Measurements from ENCODE around the gene STAC3.

The STAC3 gene

DNA sequence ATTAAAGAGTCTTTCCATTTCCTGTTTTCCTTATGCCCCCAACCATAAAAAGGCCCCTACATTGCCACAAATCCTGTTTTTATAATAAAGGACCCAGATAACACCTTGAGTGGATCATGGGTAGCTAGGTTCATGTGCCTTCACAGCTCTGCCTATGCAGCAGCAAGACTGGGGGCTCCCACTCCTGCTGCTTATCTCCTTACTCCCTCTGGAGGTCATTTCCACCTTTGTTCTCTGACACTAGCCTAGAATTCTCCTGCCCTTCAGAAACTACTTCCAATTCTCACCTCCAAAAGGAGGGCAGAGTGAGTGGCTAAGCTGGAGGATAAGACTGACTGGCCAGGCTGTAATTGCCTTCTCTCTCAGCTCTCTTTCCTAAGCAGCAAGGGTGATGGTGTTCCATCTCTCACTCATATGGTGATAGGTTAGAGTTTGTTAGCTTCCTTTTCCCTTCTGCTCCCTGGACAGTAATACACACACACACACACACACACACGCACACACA is 20.0 kb upstream of the STAC3 start:
- TF ChIP-seq POLR2AphosphoS5 (IDR thresholded peaks at IDR 0.05; ENCODE audit: low read depth, low read length): no peak
- no peak for TF ChIP-seq TAF1 (IDR thresholded peaks at IDR 0.05; ENCODE audit: borderline replicate concordance, low read depth, low read length)
- TF ChIP-seq POLR2A (IDR thresholded peaks at IDR 0.05; ENCODE audit: low read depth, low read length): no peak
- FAIRE-seq: no peak
- DNase-seq (ENCODE audit: insufficient read length): no peak

DNA sequence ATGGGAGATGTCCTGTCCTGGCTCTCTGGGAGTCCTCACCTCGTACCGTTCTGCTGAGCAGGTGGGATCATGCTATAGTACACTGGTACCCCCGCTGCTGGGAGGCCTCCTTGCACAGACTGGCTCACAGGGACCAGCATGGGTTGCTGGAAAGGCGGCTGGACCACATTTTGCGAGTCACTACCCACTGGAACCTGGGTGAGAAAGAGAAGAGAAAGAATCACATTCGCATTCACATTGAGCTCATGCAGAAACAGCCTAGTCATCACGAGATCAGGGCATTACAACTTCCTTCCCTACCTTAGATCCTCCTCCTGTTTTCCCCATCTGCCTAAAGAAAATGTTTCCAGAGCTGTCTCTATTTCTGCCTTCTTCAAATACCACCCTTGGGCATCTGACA is 17.3 kb upstream of the STAC3 start:
- DNase-seq (ENCODE audit: insufficient read length): no peak
- FAIRE-seq: no peak
- TF ChIP-seq POLR2AphosphoS5 (IDR thresholded peaks at IDR 0.05; ENCODE audit: low read depth, low read length): no peak
- no peak for TF ChIP-seq POLR2A (IDR thresholded peaks at IDR 0.05; ENCODE audit: low read depth, low read length)
- TF ChIP-seq TAF1 (IDR thresholded peaks at IDR 0.05; ENCODE audit: borderline replicate concordance, low read depth, low read length): no peak

DNA sequence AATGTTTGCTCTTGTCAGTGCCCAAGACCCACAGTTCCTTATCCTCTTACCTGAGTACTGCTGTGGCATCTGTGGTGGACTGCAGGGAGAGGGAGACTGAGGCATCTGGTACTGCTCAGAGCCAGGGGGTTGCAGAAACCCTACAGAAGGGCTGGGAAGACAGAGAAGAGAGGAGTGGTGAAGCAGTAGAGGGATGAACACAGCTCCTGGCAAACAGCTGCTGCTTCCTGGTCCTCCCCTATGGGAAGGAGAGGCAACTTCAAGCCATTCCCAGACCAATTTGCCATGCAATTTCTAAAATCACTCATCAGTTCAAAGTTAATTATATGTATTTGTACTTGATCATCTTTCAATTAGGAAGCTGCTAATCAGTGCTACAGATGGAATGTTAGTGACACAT is 15.7 kb upstream of the STAC3 start:
- FAIRE-seq (no peak), DNase-seq (ENCODE audit: insufficient read length) (no peak)
- TF ChIP-seq POLR2A (IDR thresholded peaks at IDR 0.05; ENCODE audit: low read depth, low read length) (no peak), POLR2AphosphoS5 (IDR thresholded peaks at IDR 0.05; ENCODE audit: low read depth, low read length) (no peak), TAF1 (IDR thresholded peaks at IDR 0.05; ENCODE audit: borderline replicate concordance, low read depth, low read length) (no peak)

DNA sequence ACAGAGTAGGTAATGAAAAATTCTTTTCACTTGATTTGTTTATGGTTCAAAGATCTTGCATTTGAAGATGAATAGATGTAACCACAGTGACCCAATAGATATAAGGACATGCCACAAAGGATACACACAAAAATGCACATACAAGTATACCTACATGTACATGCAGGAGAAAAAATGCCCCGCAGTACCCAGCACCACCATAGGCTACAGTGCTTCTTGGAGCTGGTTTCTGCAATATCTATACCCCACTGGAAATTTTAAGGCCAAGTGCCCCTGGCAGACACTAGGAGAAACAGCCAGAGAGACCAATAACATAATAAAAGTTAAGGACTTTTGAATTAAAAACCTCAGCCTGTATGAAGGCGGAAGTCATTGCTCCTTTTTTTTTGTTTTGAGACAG is 12.1 kb upstream of the STAC3 start:
- FAIRE-seq (no peak), DNase-seq (ENCODE audit: insufficient read length) (no peak)
- no peak for TF ChIP-seq TAF1 (IDR thresholded peaks at IDR 0.05; ENCODE audit: borderline replicate concordance, low read depth, low read length)
- no peak for TF ChIP-seq POLR2AphosphoS5 (IDR thresholded peaks at IDR 0.05; ENCODE audit: low read depth, low read length)
- TF ChIP-seq POLR2A (IDR thresholded peaks at IDR 0.05; ENCODE audit: low read depth, low read length): no peak

DNA sequence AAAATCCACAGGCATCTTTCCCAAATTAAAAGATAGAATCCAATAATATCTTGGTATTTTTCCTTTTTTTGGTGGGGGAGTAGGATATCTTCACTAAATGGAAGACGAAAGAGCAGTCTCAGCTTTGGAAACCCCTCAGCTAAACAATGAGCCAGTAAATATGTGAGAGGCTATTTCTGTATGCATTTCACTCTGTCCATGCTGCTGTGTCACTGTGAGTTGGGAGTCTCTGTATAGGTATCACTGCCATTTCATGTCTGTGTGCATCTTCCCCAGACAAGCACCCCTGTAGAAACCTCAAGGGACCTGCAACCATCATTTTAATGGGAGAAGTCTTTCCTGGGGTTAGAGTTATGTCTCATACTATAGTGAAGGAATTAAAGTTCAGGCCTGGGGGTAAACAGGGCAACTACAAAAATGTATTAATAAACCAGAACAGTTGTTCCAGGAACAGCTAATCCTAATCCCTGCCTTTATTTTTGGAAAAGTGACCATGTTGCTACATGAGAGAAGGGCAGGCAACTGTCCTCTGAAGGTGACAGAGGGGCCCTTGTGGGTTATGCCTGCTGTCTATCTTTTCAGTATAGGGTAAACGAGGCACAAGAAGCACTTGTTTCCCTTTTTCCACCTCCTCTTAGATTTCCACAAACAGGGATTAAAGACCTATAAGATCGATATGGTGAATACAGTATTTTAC is 11.3 kb upstream of the STAC3 start:
- TF ChIP-seq POLR2AphosphoS5 (IDR thresholded peaks at IDR 0.05; ENCODE audit: low read depth, low read length) (no peak), TAF1 (IDR thresholded peaks at IDR 0.05; ENCODE audit: borderline replicate concordance, low read depth, low read length) (no peak), POLR2A (IDR thresholded peaks at IDR 0.05; ENCODE audit: low read depth, low read length) (no peak)
- FAIRE-seq: no peak
- no peak for DNase-seq (ENCODE audit: insufficient read length)

DNA sequence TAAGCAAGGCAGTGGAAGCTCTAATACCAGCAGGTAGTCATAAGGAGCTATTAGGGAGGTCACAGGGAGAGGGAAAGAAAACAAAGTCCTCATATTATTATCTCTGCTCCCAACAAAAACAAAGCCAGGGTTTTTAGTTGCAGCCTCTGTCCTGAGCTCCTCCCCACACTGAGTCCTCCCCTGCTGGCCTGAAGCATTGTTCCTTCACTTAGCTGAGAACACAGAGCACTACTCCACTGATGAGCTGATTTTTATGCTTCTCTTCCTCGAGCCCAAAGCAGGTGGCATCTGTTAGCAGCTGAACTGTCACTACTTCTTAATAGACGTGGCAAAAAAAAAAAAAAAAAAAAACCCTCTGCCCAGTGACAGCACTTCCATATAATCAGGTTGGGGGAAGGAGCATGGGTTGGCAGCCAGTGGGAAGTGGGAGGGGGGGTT is 10.5 kb upstream of the STAC3 start:
- FAIRE-seq: no peak
- DNase-seq (ENCODE audit: insufficient read length): no peak

DNA sequence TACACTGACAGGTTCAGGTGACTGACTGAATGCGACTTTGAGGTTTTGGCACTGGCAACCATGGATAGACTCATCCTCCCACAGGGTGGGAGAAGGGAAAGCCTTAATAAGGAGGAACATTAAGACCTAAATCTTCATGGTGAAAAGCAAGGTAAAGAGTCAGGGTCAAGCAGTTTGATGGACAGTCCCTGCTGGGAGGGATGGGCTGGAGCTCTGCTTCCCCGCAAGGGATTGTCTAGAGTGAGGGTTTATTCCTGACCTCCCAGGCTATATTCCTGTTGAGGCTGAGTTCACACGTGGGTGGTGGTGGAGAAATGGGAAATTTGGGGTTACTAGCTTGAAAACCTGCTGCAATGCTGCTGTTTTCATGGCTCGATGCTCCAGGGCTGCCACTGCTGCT is 9.4 kb upstream of the STAC3 start:
- no peak for FAIRE-seq
- no peak for DNase-seq (ENCODE audit: insufficient read length)
- TF ChIP-seq POLR2AphosphoS5 (IDR thresholded peaks at IDR 0.05; ENCODE audit: low read depth, low read length) (no peak), TAF1 (IDR thresholded peaks at IDR 0.05; ENCODE audit: borderline replicate concordance, low read depth, low read length) (no peak), POLR2A (IDR thresholded peaks at IDR 0.05; ENCODE audit: low read depth, low read length) (no peak)

More for the DNA sequence above, 10.5 kb upstream of the STAC3 start:
- no peak for TF ChIP-seq POLR2A (IDR thresholded peaks at IDR 0.05; ENCODE audit: low read depth, low read length)
- TF ChIP-seq TAF1 (IDR thresholded peaks at IDR 0.05; ENCODE audit: borderline replicate concordance, low read depth, low read length): no peak
- no peak for TF ChIP-seq POLR2AphosphoS5 (IDR thresholded peaks at IDR 0.05; ENCODE audit: low read depth, low read length)

DNA sequence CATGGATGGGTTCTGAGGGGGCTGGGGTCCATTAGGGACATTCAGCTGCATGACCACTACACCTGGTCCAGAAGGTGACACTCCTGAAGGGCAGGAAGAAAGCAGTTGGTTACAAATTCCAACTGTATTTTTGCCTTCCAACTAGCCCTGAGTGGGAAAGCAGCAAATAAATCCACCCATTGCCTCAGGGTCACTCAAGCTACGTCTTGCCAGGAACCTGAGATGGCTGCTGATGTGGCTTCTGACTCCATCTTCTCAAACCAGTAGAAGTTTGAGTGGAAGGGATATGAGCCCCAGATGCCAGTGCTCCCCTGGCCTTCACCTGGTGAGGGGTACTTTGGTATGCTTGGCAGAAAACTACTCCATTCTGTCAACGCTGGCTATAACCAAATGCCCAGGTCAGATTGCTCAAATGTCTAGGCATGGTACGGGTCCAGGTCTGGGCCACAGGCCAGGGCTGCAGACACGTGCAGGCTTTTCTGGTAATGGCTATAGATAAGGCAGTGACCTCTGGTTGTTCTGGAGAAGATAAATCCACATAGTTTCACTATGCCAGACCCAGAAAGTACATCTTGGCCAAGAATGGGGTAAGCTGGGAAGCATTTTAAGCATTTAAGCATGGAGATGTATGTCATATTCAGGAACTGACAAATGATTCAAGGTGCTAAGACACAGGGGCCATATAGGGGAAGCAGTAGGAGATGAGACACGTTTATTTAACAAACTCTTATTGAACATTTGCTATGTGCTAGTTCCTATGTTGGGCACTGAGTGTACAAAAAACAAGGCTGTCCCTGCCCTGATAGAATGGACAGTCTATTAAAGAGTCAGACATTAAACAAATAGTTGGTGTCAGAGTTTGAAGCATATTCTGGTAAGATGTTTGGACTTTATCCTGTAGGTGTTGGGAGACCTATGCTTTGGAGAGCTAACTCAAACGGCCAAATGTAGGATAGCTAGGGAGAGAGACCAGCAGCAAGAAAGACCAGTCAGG is 8.3 kb upstream of the STAC3 start:
- DNase-seq (ENCODE audit: insufficient read length): no peak
- FAIRE-seq: no peak
- no peak for TF ChIP-seq TAF1 (IDR thresholded peaks at IDR 0.05; ENCODE audit: borderline replicate concordance, low read depth, low read length)
- TF ChIP-seq POLR2A (IDR thresholded peaks at IDR 0.05; ENCODE audit: low read depth, low read length): no peak
- no peak for TF ChIP-seq POLR2AphosphoS5 (IDR thresholded peaks at IDR 0.05; ENCODE audit: low read depth, low read length)

DNA sequence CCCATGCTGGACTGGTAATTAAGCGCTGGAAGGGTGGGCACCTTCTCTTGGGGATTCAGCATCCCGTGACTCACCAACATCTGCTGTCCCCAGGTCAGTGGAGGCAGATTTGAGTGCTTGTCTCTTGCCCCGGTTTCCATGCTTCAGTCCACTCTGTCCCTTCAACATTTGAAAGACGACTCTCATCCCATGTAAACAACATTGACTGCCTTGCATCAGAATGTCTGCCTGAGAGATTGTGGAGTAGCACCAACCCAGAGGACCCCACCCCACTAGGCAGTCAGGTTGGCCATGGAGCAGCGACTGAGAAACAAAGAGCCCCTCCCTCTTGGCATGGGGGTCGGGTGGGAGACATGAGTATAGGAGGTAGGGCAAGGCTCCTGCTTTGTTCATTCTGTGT is 4.9 kb upstream of the STAC3 start:
- no peak for DNase-seq (ENCODE audit: insufficient read length)
- no peak for FAIRE-seq
- no peak for TF ChIP-seq POLR2AphosphoS5 (IDR thresholded peaks at IDR 0.05; ENCODE audit: low read depth, low read length)
- TF ChIP-seq POLR2A (IDR thresholded peaks at IDR 0.05; ENCODE audit: low read depth, low read length): no peak
- TF ChIP-seq TAF1 (IDR thresholded peaks at IDR 0.05; ENCODE audit: borderline replicate concordance, low read depth, low read length): no peak

DNA sequence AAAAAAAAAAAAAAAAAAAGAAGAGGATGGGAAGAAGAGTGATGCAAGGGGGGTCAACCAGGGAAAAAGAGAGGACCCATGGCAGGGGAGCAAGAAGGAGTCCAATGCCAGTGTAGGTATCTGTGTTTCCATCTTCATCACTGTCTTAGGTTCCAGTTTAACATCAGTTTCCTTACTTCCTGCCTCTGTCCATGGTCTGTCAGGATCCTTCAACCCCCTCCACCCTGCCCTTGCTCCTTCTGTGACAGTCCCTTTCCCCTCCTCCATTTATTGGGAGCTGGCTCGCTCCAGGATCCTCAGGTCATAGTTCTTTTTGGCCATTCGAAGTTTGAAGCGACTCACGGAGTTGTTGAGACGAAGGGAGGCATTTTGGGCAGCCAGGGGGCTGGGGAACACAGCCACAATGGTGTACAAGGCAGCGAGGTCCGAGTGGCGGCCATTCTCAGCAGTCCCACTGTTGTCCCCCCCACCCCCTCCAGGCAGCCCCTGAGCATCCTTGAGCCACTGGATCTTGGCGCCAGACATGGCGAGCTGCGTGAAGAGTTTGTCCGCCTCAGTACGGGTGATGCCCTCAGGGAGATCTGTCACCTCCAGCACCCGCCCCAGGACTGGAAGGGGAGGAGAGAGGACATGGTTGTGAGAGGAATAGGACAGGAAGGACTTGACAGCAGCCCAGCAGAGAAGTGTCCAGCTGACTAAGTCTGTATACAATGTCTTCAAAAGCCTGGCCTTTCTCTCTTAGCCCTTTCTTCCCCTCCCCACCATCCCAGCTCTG is 3.7 kb upstream of the STAC3 start:
- TF ChIP-seq POLR2A (IDR thresholded peaks at IDR 0.05; ENCODE audit: low read depth, low read length) (no peak), TAF1 (IDR thresholded peaks at IDR 0.05; ENCODE audit: borderline replicate concordance, low read depth, low read length) (no peak), POLR2AphosphoS5 (IDR thresholded peaks at IDR 0.05; ENCODE audit: low read depth, low read length) (no peak)
- DNase-seq (ENCODE audit: insufficient read length): no peak
- FAIRE-seq: no peak

DNA sequence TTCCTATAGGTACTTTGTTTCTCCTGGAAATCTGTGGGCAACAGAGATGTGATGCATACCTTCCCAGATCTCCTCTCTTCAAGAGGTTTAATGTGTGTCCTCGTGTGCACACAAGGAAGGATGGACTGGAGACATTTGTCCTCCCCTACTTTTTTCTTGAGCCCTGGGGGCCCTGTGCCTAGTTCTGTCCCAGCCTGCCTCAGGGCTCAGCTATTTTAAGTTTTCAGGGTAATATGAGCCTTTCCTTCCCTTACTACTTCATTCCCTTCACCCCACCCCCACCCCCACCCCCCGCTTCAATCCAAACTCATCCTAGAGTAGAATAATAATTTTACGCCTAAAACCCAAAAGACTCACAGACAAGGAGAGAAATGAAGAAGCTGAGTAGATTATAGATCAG is 446 bp downstream of the STAC3 start:
- DNase-seq (ENCODE audit: insufficient read length) (no peak), FAIRE-seq (no peak)
- TF ChIP-seq POLR2A (IDR thresholded peaks at IDR 0.05; ENCODE audit: low read depth, low read length) (no peak), TAF1 (IDR thresholded peaks at IDR 0.05; ENCODE audit: borderline replicate concordance, low read depth, low read length) (no peak), POLR2AphosphoS5 (IDR thresholded peaks at IDR 0.05; ENCODE audit: low read depth, low read length) (no peak)

All from GM12892 (cell line).